IMR-90 (cell line): ENCODE measurements around the gene NWD2. TPM values are rescaled to one million over a fixed set of nuclear protein-coding genes. Genes with fewer than 3 reads are reported as not detected.

Experiments
- ATAC-seq: fragments of 200-7000 bp; cut with Tn5 transposase; 2 replicates; pipeline ENCODE4 v1.9.1; 2020; ENCODE audit warnings: low read depth, mild to moderate bottlenecking, moderate library complexity
- BruUV-seq: library from RNA; stranded (reverse); fragments of 400-500 nt; replicated peaks from 2 replicates; lab custom pipeline; 2021; lab: Mats Ljungman, UMichigan
- CTCF ChIA-PET: fragments of 300-600 bp; formaldehyde crosslinking; extraction: SDS; loops from one replicate; lab custom pipeline; 2021; ENCODE audit warnings: antibody characterized with exemption; lab: Yijun Ruan, JAX
- POLR2A ChIA-PET: fragments of 300-600 bp; sonication (Branson Sonifier 250); formaldehyde crosslinking; loops from one replicate; lab custom pipeline; 2022; ENCODE audit warnings: antibody characterized with exemption; ENCODE audit not compliant: unreplicated experiment; lab: Charles Lee
- DNase-seq: peaks from one replicate; pipeline ENCODE4 v3.0.0; 2013
- H2AFZ ChIP-seq: replicated peaks from 2 replicates; pipeline ENCODE3; 2013; ENCODE audit warnings: low read length, mild to moderate bottlenecking; ENCODE audit not compliant: poor library complexity
- H2AK5ac ChIP-seq: 2 replicates; pipeline ENCODE4 v1.6.1; 2013; ENCODE audit warnings: low read depth, low read length, inconsistent platforms
- H2AK9ac ChIP-seq: replicated peaks from 2 replicates; pipeline ENCODE3; 2013; ENCODE audit warnings: mild to moderate bottlenecking, low read depth, low read length, moderate library complexity; ENCODE audit not compliant: poor library complexity
- H2BK120ac ChIP-seq: 2 replicates; pipeline ENCODE4 v1.6.1; 2013; ENCODE audit warnings: low read depth, low read length, inconsistent platforms
- H2BK15ac ChIP-seq: 3 replicates; pipeline ENCODE4 v1.6.1; 2013; ENCODE audit warnings: low read depth, low read length, inconsistent platforms
- H2BK20ac ChIP-seq: 2 replicates; pipeline ENCODE4 v1.6.1; 2013; ENCODE audit warnings: low read depth, mild to moderate bottlenecking, inconsistent platforms, low read length, moderate library complexity
- H2BK5ac ChIP-seq: 2 replicates; pipeline ENCODE4 v1.6.1; 2013; ENCODE audit warnings: mild to moderate bottlenecking, low read depth, low read length, inconsistent platforms; ENCODE audit not compliant: poor library complexity, severe bottlenecking
- H3K14ac ChIP-seq: replicated peaks from 2 replicates; pipeline ENCODE4 v1.6.1; 2013; ENCODE audit warnings: low read depth, low read length, inconsistent platforms
- H3K18ac ChIP-seq: 2 replicates; pipeline ENCODE4 v1.6.1; 2013; ENCODE audit warnings: low read depth, low read length, control low read depth
- H3K23ac ChIP-seq: 2 replicates; pipeline ENCODE4 v1.6.1; 2013; ENCODE audit warnings: low read depth, low read length, inconsistent platforms
- H3K27ac ChIP-seq: 2 replicates; pipeline ENCODE4 v1.5.1; 2013; ENCODE audit warnings: mild to moderate bottlenecking, control low read depth, low read length; ENCODE audit not compliant: insufficient read depth
- H3K27me3 ChIP-seq: 2 replicates; pipeline ENCODE4 v1.6.1; 2013; ENCODE audit warnings: low read length; ENCODE audit not compliant: control insufficient read depth, insufficient read depth
- H3K36me3 ChIP-seq: 2 replicates; pipeline ENCODE4 v1.6.1; 2013; ENCODE audit warnings: low read length, mixed read lengths; ENCODE audit not compliant: control insufficient read depth, insufficient read depth
- H3K4ac ChIP-seq: 2 replicates; pipeline ENCODE4 v1.6.1; 2013; ENCODE audit warnings: low read depth, low read length, inconsistent platforms
- H3K4me1 ChIP-seq: 2 replicates; pipeline ENCODE4 v1.6.1; 2013; ENCODE audit warnings: low read length, mixed read lengths; ENCODE audit not compliant: control insufficient read depth, insufficient read depth
- H3K4me2 ChIP-seq: 2 replicates; pipeline ENCODE4 v1.6.1; 2013; ENCODE audit warnings: low read depth, mild to moderate bottlenecking, control low read depth, low read length, moderate library complexity
- H3K4me3 ChIP-seq: 2 replicates; pipeline ENCODE4 v1.5.1; 2013; ENCODE audit warnings: low read depth, mild to moderate bottlenecking, control low read depth, low read length, moderate library complexity; ENCODE audit not compliant: insufficient read depth
- H3K56ac ChIP-seq: 2 replicates; pipeline ENCODE4 v1.6.1; 2013; ENCODE audit warnings: low read length, inconsistent platforms; ENCODE audit not compliant: insufficient read depth; ENCODE audit errors: extremely low read depth
- H3K79me1 ChIP-seq, 2 experiments: 2 replicates each; pipeline ENCODE4 v1.6.1; 2013; ENCODE audit warnings: low read length in 2 of 2, inconsistent platforms in 1 of 2, low read depth in 1 of 2
- H3K9ac ChIP-seq: 2 replicates; pipeline ENCODE4 v1.6.1; 2013; ENCODE audit warnings: low read depth, low read length, control low read depth
- H3K9me1 ChIP-seq: 2 replicates; pipeline ENCODE4 v1.6.1; 2013; ENCODE audit warnings: low read length, inconsistent platforms; ENCODE audit not compliant: insufficient read depth
- H3K9me3 ChIP-seq: 2 replicates; pipeline ENCODE4 v1.6.1; 2013; ENCODE audit warnings: low read length; ENCODE audit not compliant: control insufficient read depth, insufficient read depth
- H4K20me1 ChIP-seq: 2 replicates; pipeline ENCODE4 v1.6.1; 2013; ENCODE audit warnings: low read length, inconsistent platforms; ENCODE audit not compliant: insufficient read depth
- H4K5ac ChIP-seq: 2 replicates; pipeline ENCODE4 v1.6.1; 2013; ENCODE audit warnings: mild to moderate bottlenecking, low read depth, low read length, control low read depth
- H4K8ac ChIP-seq, 2 experiments: 2 replicates each; pipeline ENCODE4 v1.6.1; 2013; ENCODE audit warnings: low read depth in 2 of 2, low read length in 2 of 2, control low read depth in 1 of 2, inconsistent platforms in 1 of 2
- H4K91ac ChIP-seq: 2 replicates; pipeline ENCODE4 v1.6.1; 2013; ENCODE audit warnings: low read depth, low read length, inconsistent platforms; ENCODE audit not compliant: insufficient read depth
- BHLHE40 ChIP-seq: fragments of 150-350 bp; IDR thresholded peaks from 2 replicates; pipeline ENCODE4 v1.6.1; 2016; ENCODE audit warnings: mild to moderate bottlenecking, low read depth, low read length
- CEBPB ChIP-seq: IDR thresholded peaks from 2 replicates; pipeline ENCODE4 v1.6.1; 2012; ENCODE audit warnings: low read depth, low read length, improper control_type of control experiment
- ELK1 ChIP-seq: fragments of 150-350 bp; IDR thresholded peaks from 2 replicates; pipeline ENCODE4 v1.6.1; 2016; ENCODE audit warnings: low read depth, mild to moderate bottlenecking, low read length, moderate library complexity, borderline replicate concordance
- MAFK ChIP-seq: IDR thresholded peaks from 2 replicates; pipeline ENCODE4 v1.6.1; 2012; ENCODE audit warnings: low read depth, low read length, improper control_type of control experiment
- MAZ ChIP-seq: IDR thresholded peaks from 2 replicates; pipeline ENCODE4 v1.6.1; 2012; ENCODE audit warnings: low read depth, mild to moderate bottlenecking, low read length, improper control_type of control experiment, moderate library complexity, borderline replicate concordance
- MXI1 ChIP-seq: IDR thresholded peaks from 2 replicates; pipeline ENCODE4 v1.6.1; 2012; ENCODE audit warnings: low read depth, mild to moderate bottlenecking, low read length, moderate library complexity, borderline replicate concordance
- POLR2A ChIP-seq: IDR thresholded peaks from 2 replicates; pipeline ENCODE4 v1.6.1; 2012; ENCODE audit warnings: mild to moderate bottlenecking, low read depth, low read length
- RAD21 ChIP-seq: IDR thresholded peaks from 2 replicates; pipeline ENCODE4 v1.6.1; 2012; ENCODE audit warnings: low read length, improper control_type of control experiment
- RCOR1 ChIP-seq: IDR thresholded peaks from 2 replicates; pipeline ENCODE4 v1.6.1; 2012; ENCODE audit warnings: mild to moderate bottlenecking, low read length, improper control_type of control experiment; ENCODE audit not compliant: insufficient replicate concordance
- RFX5 ChIP-seq: IDR thresholded peaks from 2 replicates; pipeline ENCODE4 v1.8.0; 2012; ENCODE audit warnings: low read depth, mild to moderate bottlenecking, low read length, moderate library complexity
- SMC3 ChIP-seq: fragments of 150-350 bp; IDR thresholded peaks from 2 replicates; pipeline ENCODE4 v1.6.1; 2016; ENCODE audit warnings: low read depth, mild to moderate bottlenecking, antibody characterized with exemption, low read length, moderate library complexity
- WGBS, 2 experiments: methylation state at CpG; one replicate each; pipeline versions ENCODE4 v1.1.5 to v1.1.7; 2013; ENCODE audit warnings: missing lambda C conversion rate in 2 of 2; ENCODE audit not compliant: insufficient read length in 1 of 2; ENCODE audit errors: extremely low coverage in 2 of 2; 5-methylcytosine and 5-hydroxymethylcytosine counted together
- dilution Hi-C: fragments of 300-500 bp; cut with HindIII; formaldehyde crosslinking; loops from one replicate; pipeline ENCODE4 v1.14.3; 2018; ENCODE audit warnings: low sequenced_read_pairs; ENCODE audit not compliant: unreplicated experiment
- in situ Hi-C: fragments of 300-500 bp; cut with MboI; formaldehyde crosslinking; loops from 3 replicates; pipeline ENCODE4 v1.14.3; 2019; ENCODE audit warnings: low sequenced_read_pairs, inconsistent platforms, mixed read lengths
- intact Hi-C: fragments of 100-400 bp; cut with micrococcal nuclease; formaldehyde crosslinking; loops from 2 replicates; pipeline ENCODE4 v1.10.0; 2022
- polyA plus RNA-seq, 3 experiments: library from polyadenylated mRNA; depleted of rRNA; stranded (reverse); fragments of >200 nt; gene quantifications; 2 replicates each; pipeline ENCODE4 v1.2.3, GENCODE V29; 2012; ENCODE audit warnings: low replicate concordance in 1 of 3
- total RNA-seq: library from RNA; depleted of rRNA; stranded (reverse); fragments of >200 nt; gene quantifications from 2 replicates; pipeline ENCODE4 v1.2.3, GENCODE V29; 2012
- TF ChIP-seq, protein P1 (sequence below): conservative IDR thresholded peaks from 2 replicates; pipeline ENCODE4 v1.5.1; 2012; ENCODE audit warnings: mild to moderate bottlenecking, low read depth, low read length, improper control_type of control experiment

NWD2 gene
- total and polyA plus RNA-seq, 2 of the 4 experiments (the other 2 are of a cell fraction) = not detected

GRCh38 chr4:37469286-37469685 lies 224.7 kb downstream of the NWD2 start:
- H3K18ac ChIP-seq = no peak overlapping the region

More at GRCh38 chr4:37469286-37469685, 224.7 kb downstream of the NWD2 start:
- H3K36me3 ChIP-seq = no peaks in the 10 kb centered on the region
- no peak overlapping the region for H3K4me2 ChIP-seq
- H2AK5ac ChIP-seq = no peak overlapping the region
- no peak overlapping the region for H4K91ac ChIP-seq
- no peak overlapping the region for H3K27ac ChIP-seq
- H4K5ac ChIP-seq = no peak overlapping the region
- intact Hi-C loops = no loop called here
- H3K4me1 ChIP-seq = no peaks in the 10 kb centered on the region
- dilution Hi-C loops = no loop called here
- CTCF ChIA-PET = no interaction called here
- no peak overlapping the region for H3K56ac ChIP-seq
- no peak overlapping the region for H2AK9ac ChIP-seq
- in situ Hi-C loops = no loop called here
- ATAC-seq (no peak), DNase-seq (no peak)
- no peak overlapping the region for H2BK5ac ChIP-seq
- no peak overlapping the region for H3K9ac ChIP-seq
- no peaks in the 10 kb centered on the region for H3K9me3 ChIP-seq
- no peak overlapping the region for H2BK15ac ChIP-seq
- H4K20me1 ChIP-seq = no peaks in the 10 kb centered on the region
- no peak overlapping the region for H3K23ac ChIP-seq
- TF ChIP-seq BHLHE40 (no peak), MAFK (no peak), RFX5 (no peak), MAZ (no peak), RAD21 (no peak), CEBPB (no peak), MXI1 (no peak), RCOR1 (no peak), SMC3 (no peak), POLR2A (no peak), ELK1 (no peak)
- TF ChIP-seq, protein P1, sequence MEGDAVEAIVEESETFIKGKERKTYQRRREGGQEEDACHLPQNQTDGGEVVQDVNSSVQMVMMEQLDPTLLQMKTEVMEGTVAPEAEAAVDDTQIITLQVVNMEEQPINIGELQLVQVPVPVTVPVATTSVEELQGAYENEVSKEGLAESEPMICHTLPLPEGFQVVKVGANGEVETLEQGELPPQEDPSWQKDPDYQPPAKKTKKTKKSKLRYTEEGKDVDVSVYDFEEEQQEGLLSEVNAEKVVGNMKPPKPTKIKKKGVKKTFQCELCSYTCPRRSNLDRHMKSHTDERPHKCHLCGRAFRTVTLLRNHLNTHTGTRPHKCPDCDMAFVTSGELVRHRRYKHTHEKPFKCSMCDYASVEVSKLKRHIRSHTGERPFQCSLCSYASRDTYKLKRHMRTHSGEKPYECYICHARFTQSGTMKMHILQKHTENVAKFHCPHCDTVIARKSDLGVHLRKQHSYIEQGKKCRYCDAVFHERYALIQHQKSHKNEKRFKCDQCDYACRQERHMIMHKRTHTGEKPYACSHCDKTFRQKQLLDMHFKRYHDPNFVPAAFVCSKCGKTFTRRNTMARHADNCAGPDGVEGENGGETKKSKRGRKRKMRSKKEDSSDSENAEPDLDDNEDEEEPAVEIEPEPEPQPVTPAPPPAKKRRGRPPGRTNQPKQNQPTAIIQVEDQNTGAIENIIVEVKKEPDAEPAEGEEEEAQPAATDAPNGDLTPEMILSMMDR = no peak
- no peaks in the 10 kb centered on the region for H3K79me1 ChIP-seq
- POLR2A ChIA-PET = no interaction called here
- no peak overlapping the region for H3K14ac ChIP-seq
- no peak overlapping the region for H3K4me3 ChIP-seq
- BruUV-seq = no TSS peak
- no peak overlapping the region for H3K4ac ChIP-seq
- H4K8ac ChIP-seq = no peak overlapping the region
- H2BK120ac ChIP-seq = no peak overlapping the region
- H2BK20ac ChIP-seq = no peak overlapping the region
- H3K27me3 ChIP-seq = no peaks in the 10 kb centered on the region
- H2AFZ ChIP-seq = no peak overlapping the region
- H3K9me1 ChIP-seq = no peaks in the 10 kb centered on the region
- no CpG with 5 or more reads among the region's 2 CpGs for WGBS, 2 experiments
